ENCODE measurements around the gene DSE. TPM values are rescaled to one million over a fixed set of nuclear protein-coding genes. Genes with fewer than 3 reads are reported as not detected.

The DSE gene
- total RNA-seq, 2 donors from 2014 or later, result 48.5 to 61.5 TPM

Other genes starting within 250 kb of the DSE start
- under 1 TPM in 1 of 2 donors, not detected in 1; 0.14 TPM for gene COL10A1, start 244.8 kb upstream of the DSE start, total RNA-seq
- gene TSPYL4, start 116.9 kb upstream of the DSE start, total RNA-seq, result 10 to 100 TPM; 16.0 to 17.4 TPM
- gene TSPYL1, start 91.0 kb upstream of the DSE start, total RNA-seq, result 10 to 100 TPM; 67.7 to 80.3 TPM
- gene CALHM6, start 90.4 kb downstream of the DSE start, total RNA-seq, result 1 to 10 TPM; 2.4 to 5.4 TPM
- 1 to 10 TPM; 7.0 to 7.2 TPM for gene CALHM5, start 140.7 kb downstream of the DSE start, total RNA-seq
- gene TRAPPC3L, start 174.7 kb downstream of the DSE start, total RNA-seq, result under 1 TPM in 1 of 2 donors, not detected in 1; 0.33 TPM
- not detected for gene CALHM4, start 182.8 kb downstream of the DSE start, total RNA-seq
- gene RWDD1, start 200.6 kb downstream of the DSE start, total RNA-seq, result 10 to 100 TPM; 50.9 to 55.1 TPM
- gene RSPH4A, start 245.5 kb downstream of the DSE start, total RNA-seq, result under 1 TPM; 0.51 to 0.71 TPM